CD4-positive, alpha-beta T cell treated with Interferon gamma for 1 hour (primary cell): Measurements from ENCODE around the gene C2orf66.

ENCODE experiments used
- DNase-seq: peaks from one replicate; pipeline ENCODE4 v3.0.0-alpha.2; 2020

Gene C2orf66

DNA sequence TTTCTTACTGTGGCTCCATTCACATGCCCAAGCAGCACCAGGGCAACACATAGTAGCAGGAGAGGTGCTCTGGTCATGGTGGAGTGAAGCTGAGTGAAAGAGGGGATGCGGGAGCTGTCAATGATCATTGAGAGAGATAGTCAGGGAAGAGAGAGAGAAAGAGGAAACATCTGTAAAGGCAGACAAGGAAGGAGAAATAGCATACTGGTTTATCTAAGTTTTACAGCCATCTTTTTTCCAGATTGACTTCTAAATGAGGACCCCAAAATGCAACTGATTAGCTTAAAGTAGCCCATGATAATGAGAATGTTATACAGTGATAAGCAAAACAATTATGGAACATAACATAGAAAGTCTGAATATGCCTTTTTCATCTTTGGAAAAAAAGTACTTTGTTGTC is at the start of gene C2orf66:
Gene C2orf66 (minus strand): TSS at position 96 of the 400 bp plus-strand sequence. CDS start 19 bp downstream, at position 77.
- DNase-seq, result no peak

DNA sequence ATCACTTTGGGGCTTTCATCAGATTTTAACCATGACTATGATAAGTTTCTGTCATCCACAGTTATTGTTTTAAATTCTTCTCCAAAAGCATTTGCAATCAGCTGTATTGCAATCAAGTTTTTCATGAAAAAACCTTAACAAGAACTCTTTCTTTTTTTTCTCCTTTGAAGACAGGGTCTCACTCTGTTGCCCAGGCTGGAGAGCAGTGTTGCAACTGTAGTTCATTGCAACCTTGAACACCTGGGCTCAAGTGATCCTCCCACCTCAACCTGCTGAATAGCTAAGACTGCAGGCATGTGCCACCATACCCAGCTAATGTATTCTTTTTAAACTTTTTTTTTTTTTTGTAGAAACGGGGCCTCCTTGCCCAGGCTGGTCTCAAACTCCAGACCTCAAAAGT is 45.5 kb upstream of the C2orf66 start:
- DNase-seq, result no peak

DNA sequence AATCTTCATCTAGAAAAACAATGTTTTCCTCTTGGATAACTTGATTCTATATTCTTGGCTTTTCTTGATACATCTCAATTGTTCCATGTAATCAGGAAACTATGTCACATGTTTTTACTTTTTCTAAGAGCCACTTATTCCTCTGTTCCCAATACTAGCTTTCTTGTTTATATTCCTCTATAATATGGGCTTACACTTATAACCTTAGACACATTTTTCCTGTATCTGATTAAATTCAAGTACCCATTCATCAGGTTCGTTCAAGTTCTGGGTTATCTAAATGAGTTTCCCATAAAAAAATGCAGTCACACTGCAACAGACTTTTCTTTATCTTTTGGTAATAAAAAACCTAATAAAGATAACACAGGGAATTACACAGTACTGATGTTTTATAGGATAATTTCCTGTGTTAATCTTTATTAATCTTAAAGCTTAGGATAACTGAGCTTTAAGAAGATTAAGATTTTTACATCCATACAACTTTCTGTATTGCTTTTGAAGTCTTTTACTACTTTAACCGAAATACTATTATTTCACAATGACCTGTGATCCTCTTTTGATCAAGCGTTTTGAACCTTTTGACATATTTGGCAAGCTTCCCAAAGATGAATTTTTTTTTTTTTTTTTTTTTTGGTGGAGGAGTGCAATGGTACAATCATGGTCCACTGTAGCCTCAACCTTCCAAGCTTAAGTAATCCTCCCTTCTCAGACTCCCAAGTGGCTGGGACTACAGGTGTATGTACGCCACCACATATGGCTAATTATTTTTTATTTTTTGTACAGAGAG is 44.3 kb upstream of the C2orf66 start:
- no peak for DNase-seq

DNA sequence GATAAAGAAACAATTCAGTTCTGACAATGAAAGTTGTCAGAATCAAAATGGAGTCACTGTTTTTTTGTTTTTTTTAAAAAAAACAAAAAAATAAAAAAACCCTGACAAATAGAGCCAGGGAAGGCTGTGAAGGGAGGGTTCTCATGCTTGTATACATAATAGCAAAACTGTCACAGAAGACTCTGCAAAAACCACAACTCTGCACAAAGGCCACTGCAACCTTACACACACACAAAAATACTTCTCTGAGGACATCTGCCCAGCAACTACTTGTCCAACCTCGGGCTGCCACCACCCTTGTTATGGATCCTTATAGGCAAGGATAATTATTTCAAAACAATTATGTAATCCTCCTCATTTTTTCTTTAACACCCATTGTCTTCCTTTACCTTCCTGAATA is 41.9 kb upstream of the C2orf66 start:
- no peak for DNase-seq

DNA sequence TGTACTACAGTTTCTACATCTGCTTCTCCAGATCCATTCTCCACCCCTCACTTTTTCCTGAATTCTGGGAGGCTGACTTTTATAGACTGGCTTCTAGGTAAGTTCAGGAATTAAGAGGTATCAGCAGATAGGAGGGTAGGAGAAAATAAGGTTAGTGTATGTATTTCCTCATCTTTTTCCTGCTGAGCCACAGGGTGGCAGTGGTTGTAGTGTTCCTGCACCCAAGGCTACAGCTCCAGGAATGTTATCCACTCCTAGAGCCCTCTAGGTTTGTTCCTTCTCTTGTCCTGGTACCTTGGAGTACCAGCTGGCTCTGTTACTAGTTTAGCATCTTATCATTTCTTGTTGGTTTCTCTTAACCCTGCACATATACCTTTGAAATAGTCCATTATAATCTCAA is 40.7 kb upstream of the C2orf66 start:
- DNase-seq, result no peak

DNA sequence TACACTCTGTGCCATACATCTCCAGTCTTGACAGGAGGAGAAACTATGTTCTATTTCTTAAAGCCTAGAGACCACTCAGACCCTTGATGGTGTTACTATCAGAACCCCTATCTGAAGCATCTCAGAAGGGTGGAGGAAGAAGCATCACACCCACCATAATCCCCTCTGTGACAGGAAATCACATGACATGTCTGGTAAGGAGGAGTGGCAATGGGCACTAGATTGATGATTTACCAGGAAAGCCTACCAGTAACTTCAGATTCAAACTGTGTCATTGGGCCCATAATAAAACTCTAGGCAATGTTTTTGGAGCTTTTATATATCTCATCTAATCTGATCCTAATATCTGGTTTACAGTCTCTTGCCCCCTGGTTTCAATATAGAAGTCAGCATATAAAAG is 37.1 kb upstream of the C2orf66 start:
- DNase-seq, result no peak

DNA sequence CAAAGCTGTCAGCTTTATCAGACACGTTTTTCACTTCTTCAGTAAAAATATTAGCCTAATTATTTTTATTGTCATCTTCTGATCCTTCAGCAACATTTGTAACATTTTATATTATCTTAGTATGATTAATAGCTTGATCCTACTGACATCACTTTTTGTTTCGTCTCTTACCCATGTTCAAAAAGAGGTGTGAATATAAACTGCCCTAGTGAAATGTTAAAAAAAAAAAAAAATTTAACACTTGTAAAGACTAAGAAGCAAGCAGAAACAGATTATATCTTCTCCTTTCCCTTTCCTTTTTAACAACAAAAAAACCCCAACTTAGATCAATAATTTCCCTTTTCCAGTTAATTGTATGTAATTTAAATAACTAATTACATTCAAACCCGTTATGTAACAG is 36.2 kb upstream of the C2orf66 start:
- DNase-seq, result no peak

DNA sequence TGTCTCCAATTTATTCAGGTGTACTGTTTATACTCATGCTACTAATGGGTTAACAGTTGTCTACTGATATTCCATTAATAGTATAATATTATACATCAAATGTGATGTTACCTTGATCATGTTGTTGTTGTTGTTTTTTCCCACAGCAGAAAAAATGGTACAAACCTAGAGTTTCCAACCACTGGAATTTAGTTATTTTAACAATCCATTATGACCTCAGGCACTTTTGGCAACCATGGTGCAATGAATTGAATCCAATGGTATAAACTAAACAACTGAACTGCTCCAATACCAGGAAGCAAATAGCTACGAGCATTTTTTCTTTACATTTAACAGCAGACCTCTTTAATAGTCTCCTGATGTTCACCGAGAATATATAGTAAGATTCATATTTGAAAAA is 31.0 kb upstream of the C2orf66 start:
- no peak for DNase-seq

DNA sequence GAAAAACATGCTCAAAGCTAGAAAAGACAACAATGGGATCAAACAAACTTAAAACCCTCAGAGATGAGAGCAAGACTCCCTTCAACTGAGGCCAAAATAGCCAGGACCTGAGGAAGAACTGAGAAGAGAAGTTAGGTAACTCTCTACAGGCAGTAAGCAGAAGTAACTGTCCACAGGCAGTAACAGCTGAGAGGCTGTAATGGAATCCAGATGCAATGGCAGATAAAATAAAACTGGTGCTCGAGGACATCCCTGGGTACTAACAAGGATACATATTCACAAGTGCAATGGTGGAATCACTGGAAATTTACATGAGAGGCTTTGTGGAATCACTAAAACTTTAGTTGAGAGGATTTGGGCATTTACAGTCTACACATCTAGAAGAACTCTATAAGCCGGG is 30.4 kb upstream of the C2orf66 start:
- DNase-seq, result no peak

DNA sequence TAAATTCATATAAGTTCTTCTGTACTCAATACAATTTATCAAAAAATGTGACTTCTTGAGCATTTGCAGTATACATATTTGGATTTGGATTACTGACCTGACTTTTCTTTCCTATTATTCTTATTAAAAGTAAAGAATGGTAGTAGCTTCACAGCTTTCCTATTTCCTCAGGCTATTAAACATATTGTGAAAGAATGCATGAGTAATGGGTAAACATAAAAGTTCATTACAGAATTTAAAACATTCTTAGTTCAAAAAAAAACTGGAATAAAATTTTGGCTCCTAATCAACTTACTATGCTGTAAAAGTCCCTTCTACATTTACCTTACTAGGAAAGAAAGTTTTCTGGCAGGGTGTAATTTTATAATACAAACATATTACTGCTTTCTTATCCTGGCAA is 27.3 kb upstream of the C2orf66 start:
- DNase-seq, result no peak

DNA sequence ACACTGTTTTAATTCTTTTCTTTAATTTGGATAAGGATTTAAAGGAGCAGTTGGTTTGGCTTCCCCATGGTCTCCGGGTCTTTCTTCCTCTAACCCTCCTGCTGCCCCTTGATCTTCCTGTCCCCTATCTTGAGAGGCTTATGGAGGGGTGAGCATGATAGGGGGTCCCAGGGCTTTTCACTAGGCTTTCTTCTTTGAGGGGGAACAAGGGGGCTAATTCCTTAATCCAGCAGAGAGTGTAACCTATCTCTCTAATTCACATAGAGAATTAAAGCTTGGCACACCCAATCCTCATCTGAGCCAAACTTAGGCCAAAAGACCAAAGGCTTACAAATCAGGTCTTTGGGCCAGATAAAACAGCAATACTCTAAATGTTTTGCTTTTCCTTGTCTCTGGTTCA is 21.5 kb upstream of the C2orf66 start:
- DNase-seq, result no peak

DNA sequence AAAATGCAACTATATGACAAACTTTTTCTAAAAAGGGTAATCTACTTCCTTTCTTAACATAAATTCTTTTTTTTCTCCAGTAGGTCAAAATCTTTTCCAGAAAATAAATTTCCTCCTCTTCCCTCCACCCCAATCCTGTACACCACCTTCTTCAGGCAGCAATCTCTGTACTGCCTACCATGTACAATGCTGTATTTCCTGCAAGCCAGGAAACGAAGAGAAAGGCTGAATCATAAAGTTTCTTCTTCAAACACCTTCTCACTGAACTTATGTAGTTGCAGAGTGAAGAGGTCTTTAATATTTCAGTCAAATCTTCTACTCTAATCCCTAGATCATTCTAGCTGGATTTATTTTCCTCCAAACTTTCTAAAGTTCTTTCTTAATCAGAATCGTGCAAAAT is 18.2 kb upstream of the C2orf66 start:
- no peak for DNase-seq

DNA sequence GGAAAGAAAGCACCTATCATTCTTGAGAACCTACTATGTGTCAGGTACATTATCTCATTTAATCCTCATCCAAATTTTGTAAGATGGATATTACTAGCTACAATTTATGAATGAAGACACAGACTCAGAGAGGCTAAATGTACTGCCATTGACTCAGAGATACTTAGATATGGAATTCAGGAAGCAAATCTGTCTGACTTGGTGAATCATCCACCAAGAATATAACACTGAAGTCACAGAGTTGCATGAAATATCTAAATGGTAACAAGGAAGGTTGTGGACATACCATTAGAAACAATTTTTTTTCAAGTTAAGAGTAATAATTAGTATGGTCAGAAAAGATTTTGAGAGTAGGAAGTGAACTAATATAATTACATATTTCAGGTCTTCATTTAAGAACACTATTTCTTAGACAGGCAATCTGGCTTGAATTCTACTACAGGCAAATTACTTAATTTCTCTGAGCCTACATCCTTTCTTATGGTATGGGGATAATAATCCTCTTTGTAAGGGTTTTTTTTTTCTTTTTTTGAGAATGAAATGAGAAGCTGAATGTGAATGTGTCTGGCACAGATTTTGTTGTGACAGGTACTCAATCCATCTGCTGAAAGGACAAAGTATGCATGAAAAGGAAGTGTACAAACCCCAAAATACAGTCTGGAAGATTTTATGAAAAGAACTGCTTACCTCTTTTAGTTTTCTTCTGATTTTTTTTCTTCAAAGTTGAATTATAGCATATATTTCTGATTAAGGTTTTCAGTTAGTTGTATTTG is 14.8 kb upstream of the C2orf66 start:
- no peak for DNase-seq

DNA sequence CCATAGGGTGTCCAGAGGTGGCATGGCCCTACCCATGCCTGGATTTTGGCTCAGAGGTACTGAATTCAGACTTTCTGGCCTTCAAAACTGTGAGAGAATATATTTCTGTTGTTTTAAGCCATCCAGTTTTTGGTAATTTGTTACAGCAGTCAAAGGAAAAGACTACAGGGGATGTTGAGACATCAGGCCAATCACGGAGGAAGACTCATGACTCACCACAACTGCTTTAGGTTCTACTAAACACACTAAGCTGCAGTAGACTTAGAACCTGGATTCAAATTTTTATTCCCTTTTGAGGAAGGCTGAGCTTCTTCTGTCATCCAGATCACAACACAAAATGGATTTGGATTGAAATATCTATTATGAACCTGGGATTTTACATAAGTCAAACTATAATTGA is 12.0 kb upstream of the C2orf66 start:
- no peak for DNase-seq

DNA sequence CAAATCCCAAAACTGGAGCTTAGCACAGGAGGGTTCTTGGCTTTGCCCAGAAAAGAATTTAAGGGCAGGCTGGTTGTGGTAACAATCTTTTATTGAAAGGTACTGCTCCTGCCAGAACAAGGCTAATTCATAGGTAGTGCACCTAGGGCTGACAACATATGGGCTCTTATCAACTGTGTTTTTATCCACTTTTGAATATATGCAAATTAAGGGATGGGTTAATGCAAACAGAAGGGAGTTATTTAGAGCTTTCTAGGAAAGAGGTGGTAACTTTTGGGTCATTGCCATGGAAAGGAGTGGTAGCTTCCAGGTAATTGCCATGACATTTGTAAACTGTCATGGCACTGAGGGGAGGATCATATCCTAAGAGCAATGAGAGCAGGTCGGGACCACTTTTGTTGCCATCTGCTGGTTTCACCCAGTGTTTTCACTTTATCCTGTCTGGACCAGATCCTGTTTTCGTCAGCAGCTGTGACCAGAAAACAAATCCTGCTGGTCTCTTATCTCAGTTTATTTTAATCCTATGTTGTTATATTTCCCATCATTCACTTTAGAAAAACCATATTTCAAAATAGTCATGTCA is 981 bp downstream of the C2orf66 start:
- no peak for DNase-seq

DNA sequence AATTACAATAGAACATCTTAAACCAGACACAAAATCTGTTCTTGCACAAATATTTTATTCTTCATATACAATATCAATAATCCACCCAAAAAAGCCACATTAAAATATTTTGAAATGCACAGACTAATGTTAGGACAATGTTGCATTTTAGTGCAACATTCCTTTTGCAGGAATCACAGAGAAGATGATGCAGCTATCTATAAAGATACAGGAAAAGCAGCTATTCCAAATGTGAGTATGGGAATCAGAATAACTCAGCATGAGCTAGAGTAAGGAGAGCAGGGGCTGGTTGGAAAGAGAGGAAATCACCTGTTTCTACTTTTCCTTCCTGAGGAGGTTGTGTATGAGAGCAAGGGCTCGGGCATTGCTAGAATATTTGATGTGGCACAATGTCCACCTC is 4.8 kb downstream of the C2orf66 start:
- no peak for DNase-seq

DNA sequence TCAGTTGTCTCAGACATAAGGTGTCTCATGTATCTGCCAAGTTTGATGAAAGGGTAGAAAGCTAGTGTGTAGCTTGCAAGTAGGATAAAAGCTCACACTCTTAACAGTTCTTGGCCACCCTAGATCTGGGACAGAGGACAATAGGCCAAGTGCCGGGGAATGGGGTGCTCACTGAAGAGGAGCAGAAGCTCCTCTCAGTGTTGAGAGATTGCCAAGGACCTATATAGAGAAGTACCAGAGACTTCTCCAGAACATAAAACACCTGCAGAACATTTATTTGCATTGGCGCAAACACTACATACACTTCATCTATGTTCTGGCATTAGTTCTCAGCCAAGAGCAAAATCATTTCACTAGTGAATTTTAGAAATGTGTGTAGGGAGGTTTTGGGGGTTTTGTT is 6.8 kb downstream of the C2orf66 start:
- no peak for DNase-seq

DNA sequence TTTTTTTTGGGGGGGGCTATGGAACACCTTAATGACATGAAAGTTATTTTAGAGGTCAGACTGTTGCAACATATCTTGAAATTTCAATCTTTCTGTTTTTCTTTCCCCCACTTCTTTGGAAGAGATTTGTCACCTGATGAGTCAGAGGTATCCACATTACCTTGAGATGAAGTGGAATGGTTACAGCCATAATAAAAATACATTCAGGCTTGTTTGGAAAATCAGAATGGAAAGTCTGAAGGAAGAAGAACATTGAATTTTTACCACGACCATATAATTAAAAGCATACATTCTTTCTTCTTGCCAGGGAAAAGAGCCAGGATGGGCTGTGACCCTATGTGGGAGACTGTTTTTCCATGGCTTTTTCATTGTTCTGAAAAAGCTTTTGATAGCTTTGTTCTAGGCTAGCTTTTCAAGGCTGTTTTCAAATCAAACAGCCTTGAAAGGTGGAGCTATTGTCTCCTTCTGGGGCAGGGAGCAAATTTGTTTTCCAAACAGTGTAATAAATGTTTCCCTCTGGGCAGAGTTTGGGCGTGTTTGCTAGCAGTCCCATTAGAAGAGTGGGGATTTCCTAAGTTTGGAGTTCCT is 7.4 kb downstream of the C2orf66 start:
- DNase-seq, result no peak

DNA sequence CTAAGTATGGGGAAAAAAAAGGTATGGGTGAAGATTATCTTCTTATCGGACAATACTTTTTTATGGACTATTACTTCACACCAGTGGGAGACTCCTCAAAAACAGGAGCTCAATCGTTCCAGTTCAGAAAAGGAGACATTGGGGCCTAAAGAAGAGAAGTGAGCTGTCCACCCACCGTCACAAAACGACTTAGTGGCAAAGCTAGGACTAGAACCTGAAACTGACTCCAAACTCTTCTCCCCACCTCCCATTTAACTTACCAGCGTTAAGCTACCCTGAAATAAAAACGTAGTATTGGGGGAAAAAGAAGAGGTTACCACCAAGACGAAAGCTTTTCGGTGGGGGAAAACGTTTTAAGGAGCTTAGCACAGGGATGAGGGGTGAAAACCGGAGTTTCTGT is 10.2 kb downstream of the C2orf66 start:
- DNase-seq, result no peak

DNA sequence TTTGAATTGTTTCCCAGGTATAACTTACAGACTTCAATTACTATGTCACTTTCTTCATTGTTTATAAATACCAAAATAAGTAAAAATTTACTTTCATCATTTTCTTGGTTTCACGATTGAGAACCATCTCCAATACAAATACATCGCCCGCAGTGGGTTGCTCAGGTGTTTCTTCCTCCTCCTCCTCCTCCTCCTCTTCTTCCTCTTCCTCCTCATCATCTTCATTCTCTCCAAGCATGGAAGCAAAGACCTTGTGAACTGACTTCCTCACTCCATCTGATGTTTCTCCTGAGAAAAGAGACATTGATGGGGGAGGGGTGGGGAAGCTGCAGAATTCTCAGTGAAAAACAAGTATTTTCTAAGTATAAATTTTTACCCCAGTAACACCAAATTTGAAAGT is 16.3 kb downstream of the C2orf66 start:
- DNase-seq, result no peak

DNA sequence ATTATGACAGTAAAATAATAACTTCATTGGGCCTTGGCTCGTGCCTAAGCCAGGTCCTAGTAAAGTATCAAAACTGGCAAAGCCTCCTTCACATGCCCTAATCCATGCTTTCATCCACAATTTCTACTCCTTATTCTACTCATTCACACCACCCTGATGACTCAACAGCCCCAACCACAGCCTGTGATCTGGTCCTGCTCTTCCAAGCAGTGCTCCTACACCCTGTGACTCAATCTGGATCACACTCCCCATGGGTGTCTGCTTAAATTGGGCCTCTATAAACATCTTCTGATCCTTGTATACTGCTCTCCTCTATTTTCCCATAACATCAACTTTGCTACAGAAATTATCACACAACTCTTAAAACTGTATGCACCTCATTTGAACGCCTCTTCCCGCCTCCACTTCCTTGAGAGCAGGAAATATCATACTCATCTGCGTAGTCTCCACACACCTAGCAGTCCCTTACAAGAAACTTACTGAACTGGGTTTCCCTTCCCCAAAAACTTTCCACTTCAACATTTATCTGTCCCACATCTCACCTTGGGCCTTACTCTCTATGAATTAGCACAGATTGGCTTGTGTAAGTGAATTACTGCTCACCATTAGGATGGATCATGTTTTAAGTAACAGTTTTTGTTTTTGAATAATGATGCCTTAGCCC is 25.6 kb downstream of the C2orf66 start:
- DNase-seq, result no peak

DNA sequence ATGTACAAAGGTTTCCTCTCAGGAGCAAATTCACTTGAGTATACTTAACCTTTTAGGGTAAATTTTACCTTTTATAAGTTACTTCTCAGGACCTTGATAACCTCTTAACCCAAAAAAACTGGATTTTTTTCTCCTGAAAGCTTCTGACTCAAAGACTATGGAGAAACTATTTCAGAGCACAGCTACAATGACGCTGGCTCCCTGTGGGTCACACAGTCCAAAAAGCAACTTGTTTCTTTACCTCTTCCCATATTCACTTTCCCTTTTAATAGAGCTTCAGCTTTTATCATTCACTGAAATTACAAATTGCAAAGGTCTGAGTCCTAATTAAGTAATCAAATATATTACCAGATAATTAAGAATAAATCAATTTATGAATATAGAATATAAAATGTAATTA is 42.1 kb downstream of the C2orf66 start:
- no peak for DNase-seq

DNA sequence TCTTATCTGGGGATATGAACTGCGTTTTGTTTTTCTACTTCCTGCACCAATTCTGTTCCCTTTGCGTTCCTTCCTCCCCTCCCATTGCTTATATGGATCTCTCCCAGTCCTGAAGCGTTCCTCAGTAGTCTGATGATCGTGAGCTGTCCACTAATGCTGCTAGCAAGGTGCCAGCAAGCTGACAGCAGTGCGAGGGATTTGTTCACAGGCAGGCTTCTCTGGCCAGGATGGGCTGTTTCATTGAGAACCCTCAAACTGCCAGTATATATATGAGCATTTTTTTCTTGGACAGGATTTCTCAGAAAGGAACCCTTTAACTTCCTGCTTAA is 49.8 kb downstream of the C2orf66 start:
- DNase-seq, result no peak
